Endothelial cell (in vitro differentiated cells): Measurements from ENCODE around the gene POLD2. TPM values are rescaled to one million over a fixed set of nuclear protein-coding genes. Genes with fewer than 3 reads are reported as not detected.

Experiments used
- DNase-seq: peaks from one replicate; pipeline ENCODE4 v3.0.0; 2021; ENCODE audit warnings: low spot score
- H3K27ac Mint-ChIP-seq: one replicate; pipeline ENCODE4 v1.8.0; 2021; ENCODE audit warnings: mixed read lengths, inconsistent platforms; ENCODE audit not compliant: unreplicated experiment
- H3K27me3 Mint-ChIP-seq: one replicate; pipeline ENCODE4 v1.8.0; 2021; ENCODE audit warnings: mild to moderate bottlenecking, moderate library complexity, mixed read lengths, inconsistent platforms; ENCODE audit not compliant: unreplicated experiment
- H3K36me3 Mint-ChIP-seq: one replicate; pipeline ENCODE4 v1.8.0; 2021; ENCODE audit warnings: mild to moderate bottlenecking, low read depth, mixed read lengths, inconsistent platforms; ENCODE audit not compliant: unreplicated experiment
- H3K4me1 Mint-ChIP-seq: one replicate; pipeline ENCODE4 v1.8.0; 2021; ENCODE audit warnings: mild to moderate bottlenecking, mixed read lengths, inconsistent platforms; ENCODE audit not compliant: unreplicated experiment
- H3K4me3 Mint-ChIP-seq: one replicate; pipeline ENCODE4 v1.8.0; 2021; ENCODE audit warnings: mild to moderate bottlenecking, mixed read lengths, inconsistent platforms; ENCODE audit not compliant: unreplicated experiment
- H3K9me3 Mint-ChIP-seq: one replicate; pipeline ENCODE4 v1.8.0; 2021; ENCODE audit warnings: mixed read lengths, inconsistent platforms; ENCODE audit not compliant: unreplicated experiment
- total RNA-seq: library from RNA; stranded (reverse); fragmentation: NEBNext Ultra II Directional; extraction: Animal tissue kit (Norgen Biotek cat#: 25700); gene quantifications from one replicate; pipeline ENCODE4 v1.2.1, GENCODE V29; 2021; ENCODE audit not compliant: unreplicated experiment
- TF ChIP-seq, protein P1 (sequence below): fragments of 200-600 bp; sonication (generic); IDR thresholded peaks from one replicate; pipeline ENCODE4 v1.5.0; 2021; ENCODE audit warnings: antibody characterized with exemption; ENCODE audit not compliant: unreplicated experiment

Gene POLD2
- total RNA-seq, 1 donor from 2014 or later: 39.9 TPM

DNA sequence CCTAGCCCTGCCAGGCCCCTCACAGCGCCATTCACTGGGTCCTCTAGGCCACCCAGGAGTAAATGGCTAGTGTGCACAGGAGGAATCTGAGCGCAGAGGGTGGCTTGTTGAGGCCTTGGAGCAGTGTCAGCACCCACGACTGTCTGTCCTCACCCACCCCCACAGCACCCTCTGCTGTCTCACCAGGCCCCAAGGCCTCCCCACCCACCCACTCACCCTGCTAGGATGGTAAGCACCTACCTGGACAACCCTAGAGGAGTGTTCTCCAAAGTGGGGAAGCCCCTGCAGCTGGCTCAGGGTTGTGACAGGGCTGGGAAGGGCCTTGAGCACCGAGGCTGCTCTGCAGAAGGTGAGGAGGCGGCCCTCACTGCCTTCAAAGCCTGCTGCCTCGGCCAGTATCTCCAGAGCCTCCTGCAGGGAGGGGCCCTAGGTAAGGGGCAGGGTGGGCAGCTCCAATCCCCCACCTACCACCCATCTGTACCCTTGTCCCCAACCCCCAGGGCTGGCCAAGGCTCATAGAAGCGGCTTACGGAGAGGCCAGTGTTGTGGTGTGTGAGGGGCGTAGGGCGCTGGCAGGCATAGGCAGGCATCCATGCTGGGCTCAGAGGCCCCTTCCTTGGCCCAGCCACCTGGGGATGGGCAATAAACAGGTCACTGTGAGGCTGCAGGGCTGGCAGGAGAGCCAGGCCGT lies 43.9 kb downstream of the POLD2 start:
- Mint-ChIP-seq H3K27ac (no peak overlapping the region), H3K4me1 (peaks cover 4% of the 10 kb centered on the region)

DNA sequence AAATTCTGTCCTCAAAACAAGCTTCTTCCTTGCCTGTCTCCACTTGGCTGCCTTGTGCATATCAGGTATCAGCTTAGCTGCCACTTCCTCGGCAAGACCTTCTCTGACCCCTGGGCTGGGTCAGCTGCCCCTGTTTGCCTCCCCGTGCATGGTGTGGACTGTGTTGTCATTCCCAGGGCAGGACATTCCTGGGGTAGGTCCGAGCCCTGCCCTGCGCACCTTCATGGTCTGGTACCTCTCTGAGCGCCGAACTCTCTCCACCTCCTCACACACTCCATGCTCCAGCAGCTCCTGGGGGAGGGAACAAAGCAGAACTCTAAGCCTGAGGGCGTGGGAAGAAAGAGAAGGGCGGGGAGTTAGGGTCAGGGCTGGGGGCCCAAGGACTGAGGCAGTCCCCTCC lies 44.8 kb downstream of the POLD2 start:
- no peak for DNase-seq
- H3K4me3 Mint-ChIP-seq: no peak overlapping the region
- no peak overlapping the region for H3K27ac Mint-ChIP-seq
- peaks cover 4% of the 10 kb centered on the region for H3K4me1 Mint-ChIP-seq
- H3K36me3 Mint-ChIP-seq: peaks cover 17% of the 10 kb centered on the region
- H3K9me3 Mint-ChIP-seq: no peaks in the 10 kb centered on the region
- H3K27me3 Mint-ChIP-seq: peaks cover 5% of the 10 kb centered on the region
- TF ChIP-seq, protein P1, sequence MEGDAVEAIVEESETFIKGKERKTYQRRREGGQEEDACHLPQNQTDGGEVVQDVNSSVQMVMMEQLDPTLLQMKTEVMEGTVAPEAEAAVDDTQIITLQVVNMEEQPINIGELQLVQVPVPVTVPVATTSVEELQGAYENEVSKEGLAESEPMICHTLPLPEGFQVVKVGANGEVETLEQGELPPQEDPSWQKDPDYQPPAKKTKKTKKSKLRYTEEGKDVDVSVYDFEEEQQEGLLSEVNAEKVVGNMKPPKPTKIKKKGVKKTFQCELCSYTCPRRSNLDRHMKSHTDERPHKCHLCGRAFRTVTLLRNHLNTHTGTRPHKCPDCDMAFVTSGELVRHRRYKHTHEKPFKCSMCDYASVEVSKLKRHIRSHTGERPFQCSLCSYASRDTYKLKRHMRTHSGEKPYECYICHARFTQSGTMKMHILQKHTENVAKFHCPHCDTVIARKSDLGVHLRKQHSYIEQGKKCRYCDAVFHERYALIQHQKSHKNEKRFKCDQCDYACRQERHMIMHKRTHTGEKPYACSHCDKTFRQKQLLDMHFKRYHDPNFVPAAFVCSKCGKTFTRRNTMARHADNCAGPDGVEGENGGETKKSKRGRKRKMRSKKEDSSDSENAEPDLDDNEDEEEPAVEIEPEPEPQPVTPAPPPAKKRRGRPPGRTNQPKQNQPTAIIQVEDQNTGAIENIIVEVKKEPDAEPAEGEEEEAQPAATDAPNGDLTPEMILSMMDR: no peak

More for the DNA sequence above, 43.9 kb downstream of the POLD2 start:
- peaks cover 5% of the 10 kb centered on the region for H3K27me3 Mint-ChIP-seq
- H3K36me3 Mint-ChIP-seq: peaks cover 17% of the 10 kb centered on the region
- TF ChIP-seq, protein P1: no peak
- no peaks in the 10 kb centered on the region for H3K9me3 Mint-ChIP-seq
- H3K4me3 Mint-ChIP-seq: no peak overlapping the region
- DNase-seq: no peak

DNA sequence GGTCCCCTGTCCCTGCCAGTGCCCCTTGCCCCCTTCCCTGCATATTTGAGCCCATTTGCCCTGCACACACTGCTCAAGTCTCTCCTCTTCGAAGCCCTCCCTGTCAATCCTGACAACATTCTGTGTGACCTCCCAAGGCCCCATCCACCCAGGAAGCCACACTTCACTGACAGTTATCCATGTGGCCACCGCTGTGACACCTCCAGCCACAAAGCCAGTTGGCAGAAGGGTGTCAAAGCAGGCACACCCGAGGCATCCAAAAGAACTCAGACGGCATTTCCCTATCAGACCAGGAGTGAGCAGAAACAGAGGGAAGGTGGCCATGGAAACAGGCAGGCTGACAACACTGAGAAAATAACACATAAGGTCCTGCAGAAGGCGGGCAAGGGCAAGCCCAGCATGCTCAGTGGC lies 45.7 kb downstream of the POLD2 start:
- H3K36me3 Mint-ChIP-seq: peaks cover 19% of the 10 kb centered on the region

DNA sequence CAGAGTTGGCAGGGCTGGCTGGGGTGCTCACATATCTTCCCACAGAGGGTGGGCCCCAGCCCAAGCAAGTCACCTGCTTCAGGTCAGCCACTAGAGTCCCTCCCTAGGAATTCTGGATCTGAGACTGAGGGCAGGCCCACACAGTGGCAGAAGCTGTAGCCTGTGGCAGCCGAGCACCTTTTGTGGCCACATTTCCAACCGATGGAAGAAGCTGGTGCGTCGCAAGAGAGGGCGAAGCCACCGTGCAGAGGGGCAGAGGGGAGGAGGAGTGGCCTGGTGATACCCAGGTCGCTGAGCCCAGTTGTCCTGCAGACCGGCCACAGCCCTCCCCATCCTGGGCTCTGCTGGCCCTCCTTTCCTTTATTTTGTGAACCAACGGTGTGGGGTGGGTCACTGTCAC lies 46.3 kb downstream of the POLD2 start:
- peaks cover 4% of the 10 kb centered on the region for H3K4me1 Mint-ChIP-seq
- TF ChIP-seq, protein P1: no peak
- peaks cover 9% of the 10 kb centered on the region for H3K27me3 Mint-ChIP-seq
- peaks cover 21% of the 10 kb centered on the region for H3K36me3 Mint-ChIP-seq
- no peak for DNase-seq
- H3K27ac Mint-ChIP-seq: no peak overlapping the region
- H3K9me3 Mint-ChIP-seq: no peaks in the 10 kb centered on the region
- no peak overlapping the region for H3K4me3 Mint-ChIP-seq

More for the DNA sequence above, 45.7 kb downstream of the POLD2 start:
- H3K9me3 Mint-ChIP-seq: no peaks in the 10 kb centered on the region
- DNase-seq: no peak
- no peak overlapping the region for H3K27ac Mint-ChIP-seq
- no peak overlapping the region for H3K4me3 Mint-ChIP-seq
- TF ChIP-seq, protein P1: no peak
- H3K27me3 Mint-ChIP-seq: peaks cover 5% of the 10 kb centered on the region
- peaks cover 4% of the 10 kb centered on the region for H3K4me1 Mint-ChIP-seq

DNA sequence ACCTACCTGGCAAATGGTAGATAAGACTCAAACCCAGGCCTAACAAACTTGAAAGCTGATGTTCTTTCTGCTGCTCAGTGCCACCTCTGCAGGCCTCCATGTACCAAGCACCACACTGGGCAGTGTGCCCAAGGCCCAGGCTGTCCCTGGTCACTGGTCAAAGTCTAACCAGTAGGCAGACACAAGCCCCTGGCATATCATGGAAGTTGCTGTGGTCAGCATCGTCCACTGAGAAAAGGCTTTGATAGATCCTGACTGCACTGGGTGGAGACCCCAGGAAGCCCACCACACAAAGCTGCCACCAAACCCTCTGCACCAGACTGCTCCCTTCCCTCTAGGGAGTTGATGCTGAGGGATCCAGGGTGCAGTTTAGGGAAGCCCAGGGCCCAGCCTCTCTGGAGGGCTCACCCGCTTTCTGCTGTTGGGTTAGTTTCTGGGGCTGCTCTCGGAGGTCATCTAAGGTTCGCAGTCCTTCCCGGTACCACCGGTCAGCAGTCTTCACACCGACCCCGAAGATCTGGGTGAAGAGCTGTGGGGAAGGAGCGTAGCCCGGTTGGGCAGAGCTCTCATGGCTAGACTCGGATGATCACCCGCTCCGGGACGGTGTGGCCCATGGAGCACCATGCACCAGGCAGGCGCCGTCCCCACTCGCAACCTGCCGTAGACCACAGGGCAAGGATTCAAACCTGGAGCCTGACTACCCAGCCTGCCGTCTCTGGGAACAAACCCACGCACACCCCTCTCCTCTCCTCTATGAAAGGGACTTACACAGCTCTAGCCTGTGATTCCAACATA lies 47.0 kb downstream of the POLD2 start:
- peaks cover 10% of the 10 kb centered on the region for H3K27me3 Mint-ChIP-seq
- H3K4me1 Mint-ChIP-seq: peaks cover 3% of the 10 kb centered on the region
- no peak overlapping the region for H3K27ac Mint-ChIP-seq
- TF ChIP-seq, protein P1: no peak
- H3K4me3 Mint-ChIP-seq: no peak overlapping the region
- peaks cover 24% of the 10 kb centered on the region for H3K36me3 Mint-ChIP-seq
- H3K9me3 Mint-ChIP-seq: no peaks in the 10 kb centered on the region
- no peak for DNase-seq
